Measurements from ENCODE around the gene FCRL5. TPM values are rescaled to one million over a fixed set of nuclear protein-coding genes. Genes with fewer than 3 reads are reported as not detected.

The FCRL5 gene
- total and polyA plus RNA-seq, 2 experiments from 2014 or later = not detected

DNA sequence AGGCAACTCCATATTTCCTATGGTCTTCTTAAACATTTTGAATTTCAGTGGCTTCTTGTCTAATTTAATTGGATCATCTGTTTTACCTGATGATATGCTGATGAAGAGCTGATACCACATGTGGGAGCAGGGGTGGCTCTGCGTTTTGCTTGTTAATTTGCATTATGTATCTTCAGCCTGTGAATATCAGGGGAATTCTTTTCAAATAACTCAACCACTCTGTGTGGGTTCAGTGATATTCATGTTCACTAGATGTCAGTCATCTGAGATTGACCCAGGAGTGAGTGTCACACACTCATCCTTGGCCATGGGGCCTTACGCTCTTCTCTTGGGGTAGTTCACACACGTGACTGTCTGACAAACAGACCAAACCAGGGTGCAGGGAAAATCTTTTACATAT lies 83.0 kb downstream of the FCRL5 start:
- DNase-seq = no peak
- in situ Hi-C loops (cut with MboI) = no loop called here
- no peaks in the 10 kb centered on the region for H3K9me2 ChIP-seq (ENCODE audit: insufficient read depth)
- no peak overlapping the region for H3K4me2 ChIP-seq (ENCODE audit: unreplicated experiment)
- no peak overlapping the region for H3K4me3 ChIP-seq
- H2AFZ ChIP-seq = no peak overlapping the region
- H3K9ac ChIP-seq = no peak overlapping the region
- no peaks in the 10 kb centered on the region for H3F3A ChIP-seq (ENCODE audit: insufficient read depth)
- no peak overlapping the region for H3K27ac ChIP-seq
- H3K9me3 ChIP-seq (ENCODE audit: low read depth) = no peaks in the 10 kb centered on the region
- WGBS, 2 experiments (ENCODE audit: low coverage in 1 of 2, low lambda C conversion rate in 2 of 2, missing lambda C conversion rate in 2 of 2) = 39 to 53% methylated on average over 3 of the region's 3 CpGs
- no peaks in the 10 kb centered on the region for H3K79me2 ChIP-seq (ENCODE audit: insufficient read depth)
- H4K20me1 ChIP-seq (ENCODE audit: insufficient read depth) = no peaks in the 10 kb centered on the region
- TF ChIP-seq EZH2phosphoT487 (IDR thresholded peaks at IDR 0.05; ENCODE audit: insufficient read depth, low read depth) = no peak
- TF ChIP-seq EZH2 (IDR thresholded peaks at IDR 0.05; ENCODE audit: insufficient read depth, poor library complexity, severe bottlenecking) = no peak
- H3K27me3 ChIP-seq (replicated peaks; ENCODE audit: insufficient read depth) = no peaks in the 10 kb centered on the region; the same call in 1 of the 2 replicates
- no peaks in the 10 kb centered on the region for H3K4me1 ChIP-seq (ENCODE audit: insufficient read depth)
- no peaks in the 10 kb centered on the region for H3K36me3 ChIP-seq (ENCODE audit: low read depth)

DNA sequence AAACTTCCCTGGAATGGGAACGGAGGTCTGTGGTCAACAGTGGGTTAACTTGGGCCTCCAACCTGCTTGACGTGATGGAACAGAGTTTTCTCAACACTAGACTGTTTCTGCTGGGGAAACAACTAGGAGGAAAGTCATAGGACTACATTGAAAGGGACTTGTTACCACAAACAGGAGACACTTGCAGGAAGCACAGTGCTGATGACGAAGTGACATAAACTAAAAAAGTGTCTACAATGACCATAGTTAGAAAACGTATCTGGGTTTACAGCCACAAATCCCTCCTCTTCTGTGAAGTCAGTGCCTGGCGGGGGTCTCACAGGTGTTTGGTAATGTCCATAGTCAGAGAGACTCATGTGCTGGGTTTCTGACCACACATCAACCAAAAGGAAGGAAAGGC lies 86.3 kb downstream of the FCRL5 start:
- Histone ChIP-seq H4K20me1 (ENCODE audit: insufficient read depth) (no peaks in the 10 kb centered on the region), H3F3A (ENCODE audit: insufficient read depth) (no peaks in the 10 kb centered on the region), H3K79me2 (ENCODE audit: insufficient read depth) (no peaks in the 10 kb centered on the region), H3K9ac (no peak overlapping the region), H3K9me2 (ENCODE audit: insufficient read depth) (no peaks in the 10 kb centered on the region), H3K36me3 (ENCODE audit: low read depth) (no peaks in the 10 kb centered on the region), H3K4me2 (ENCODE audit: unreplicated experiment) (no peak overlapping the region), H3K27ac (no peak overlapping the region), H2AFZ (no peak overlapping the region), H3K9me3 (ENCODE audit: low read depth) (no peaks in the 10 kb centered on the region), H3K4me3 (no peak overlapping the region), H3K27me3 (replicated peaks; ENCODE audit: insufficient read depth) (no peaks in the 10 kb centered on the region; the same call in 1 of the 2 replicates), H3K4me1 (ENCODE audit: insufficient read depth) (no peaks in the 10 kb centered on the region)
- no peak for TF ChIP-seq EZH2 (IDR thresholded peaks at IDR 0.05; ENCODE audit: insufficient read depth, poor library complexity, severe bottlenecking)
- no peak for TF ChIP-seq EZH2phosphoT487 (IDR thresholded peaks at IDR 0.05; ENCODE audit: insufficient read depth, low read depth)
- DNase-seq = no peak
- WGBS, 2 experiments (ENCODE audit: low coverage in 1 of 2, low lambda C conversion rate in 2 of 2, missing lambda C conversion rate in 2 of 2) = 14 to 19% methylated on average over 5 of the region's 5 CpGs
- in situ Hi-C loops (cut with MboI) = no loop called here

Other genes starting within 250 kb of the FCRL5 start
- gene FCRL4, start 45.6 kb upstream of the FCRL5 start, total RNA-seq (2014; rRNA removed; shearing (Covaris generic)) = not detected in 2 replicates
- not detected in 2 replicates for gene FCRL4, start 45.6 kb upstream of the FCRL5 start, polyA plus RNA-seq (2016; fragmentation: Nextera tagmentation; extraction: Ambion mirVana)
- not detected in 2 replicates for gene FCRL3, start 148.3 kb upstream of the FCRL5 start, total RNA-seq (2014; rRNA removed; shearing (Covaris generic))
- gene FCRL3, start 148.3 kb upstream of the FCRL5 start, polyA plus RNA-seq (2016; fragmentation: Nextera tagmentation; extraction: Ambion mirVana) = not detected in 2 replicates
- not detected in 2 replicates for gene FCRL2, start 224.6 kb upstream of the FCRL5 start, total RNA-seq (2014; rRNA removed; shearing (Covaris generic))
- gene FCRL2, start 224.6 kb upstream of the FCRL5 start, polyA plus RNA-seq (2016; fragmentation: Nextera tagmentation; extraction: Ambion mirVana) = not detected in 2 replicates